ENCODE measurements around the gene DNAJB11.

DNA sequence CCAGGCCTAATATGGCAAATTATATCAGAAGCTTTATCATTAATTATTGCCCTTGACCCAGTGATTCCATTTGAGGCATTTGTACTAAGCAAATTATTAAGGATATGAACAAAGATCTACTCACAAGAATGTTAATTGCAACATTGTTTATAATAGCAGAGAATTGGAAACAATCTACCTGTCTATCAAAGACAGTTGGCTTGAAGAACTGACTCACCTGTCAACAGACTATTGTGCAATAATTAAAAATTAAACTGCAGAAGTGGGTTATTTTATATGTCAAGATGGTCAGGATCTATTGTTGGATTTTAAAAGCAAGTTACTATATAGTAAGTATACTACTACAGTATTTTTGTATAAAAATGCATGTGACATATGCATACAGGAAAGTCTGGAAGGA is 63.0 kb downstream of the DNAJB11 start:
- TF ChIP-seq EP300 (IDR thresholded peaks at IDR 0.05), result no peak
- TF ChIP-seq, protein P1, sequence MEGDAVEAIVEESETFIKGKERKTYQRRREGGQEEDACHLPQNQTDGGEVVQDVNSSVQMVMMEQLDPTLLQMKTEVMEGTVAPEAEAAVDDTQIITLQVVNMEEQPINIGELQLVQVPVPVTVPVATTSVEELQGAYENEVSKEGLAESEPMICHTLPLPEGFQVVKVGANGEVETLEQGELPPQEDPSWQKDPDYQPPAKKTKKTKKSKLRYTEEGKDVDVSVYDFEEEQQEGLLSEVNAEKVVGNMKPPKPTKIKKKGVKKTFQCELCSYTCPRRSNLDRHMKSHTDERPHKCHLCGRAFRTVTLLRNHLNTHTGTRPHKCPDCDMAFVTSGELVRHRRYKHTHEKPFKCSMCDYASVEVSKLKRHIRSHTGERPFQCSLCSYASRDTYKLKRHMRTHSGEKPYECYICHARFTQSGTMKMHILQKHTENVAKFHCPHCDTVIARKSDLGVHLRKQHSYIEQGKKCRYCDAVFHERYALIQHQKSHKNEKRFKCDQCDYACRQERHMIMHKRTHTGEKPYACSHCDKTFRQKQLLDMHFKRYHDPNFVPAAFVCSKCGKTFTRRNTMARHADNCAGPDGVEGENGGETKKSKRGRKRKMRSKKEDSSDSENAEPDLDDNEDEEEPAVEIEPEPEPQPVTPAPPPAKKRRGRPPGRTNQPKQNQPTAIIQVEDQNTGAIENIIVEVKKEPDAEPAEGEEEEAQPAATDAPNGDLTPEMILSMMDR (IDR thresholded peaks at IDR 0.05), result no peak
